H9 (cell line): Measurements from ENCODE around the gene LRPAP1. TPM values are rescaled to one million over a fixed set of nuclear protein-coding genes. Genes with fewer than 3 reads are reported as not detected.

Experiments
- DNase-seq: peaks from one replicate; pipeline ENCODE4 v3.0.0-alpha.2; 2017
- H2AFZ ChIP-seq: one replicate; pipeline ENCODE4 v1.6.1; 2013; ENCODE audit warnings: mild to moderate bottlenecking, low read length, control low read depth, moderate library complexity
- H2AK5ac ChIP-seq: 2 replicates; pipeline ENCODE4 v1.6.1; 2013; ENCODE audit warnings: low read length, control low read depth, mixed read lengths; ENCODE audit not compliant: insufficient read length
- H2BK120ac ChIP-seq: one replicate; pipeline ENCODE4 v1.6.1; 2013; ENCODE audit warnings: low read depth, mild to moderate bottlenecking, low read length, control low read depth, inconsistent platforms; ENCODE audit not compliant: poor library complexity, severe bottlenecking
- H2BK12ac ChIP-seq: 2 replicates; pipeline ENCODE4 v1.6.1; 2013; ENCODE audit warnings: low read length, control low read depth, mixed read lengths, low read depth; ENCODE audit not compliant: insufficient read length
- H2BK15ac ChIP-seq: 2 replicates; pipeline ENCODE4 v1.6.1; 2013; ENCODE audit warnings: low read depth, low read length, control low read depth
- H2BK20ac ChIP-seq: one replicate; pipeline ENCODE4 v1.6.1; 2013; ENCODE audit warnings: low read depth, mild to moderate bottlenecking, low read length, control low read depth, inconsistent platforms; ENCODE audit not compliant: poor library complexity, severe bottlenecking
- H2BK5ac ChIP-seq: 2 replicates; pipeline ENCODE4 v1.6.1; 2013; ENCODE audit warnings: low read length, control low read depth, mixed read lengths; ENCODE audit not compliant: insufficient read length
- H3K14ac ChIP-seq: 2 replicates; pipeline ENCODE4 v1.6.1; 2013; ENCODE audit warnings: low read length, control low read depth; ENCODE audit not compliant: insufficient read depth
- H3K18ac ChIP-seq: 2 replicates; pipeline ENCODE4 v1.6.1; 2013; ENCODE audit warnings: low read depth, mild to moderate bottlenecking, mixed read lengths, low read length, control low read depth; ENCODE audit not compliant: insufficient read length
- H3K23ac ChIP-seq: 2 replicates; pipeline ENCODE4 v1.6.1; 2013; ENCODE audit warnings: low read length, control low read depth, mixed read lengths, low read depth; ENCODE audit not compliant: insufficient read length
- H3K23me2 ChIP-seq: 2 replicates; pipeline ENCODE4 v1.6.1; 2013; ENCODE audit warnings: low read depth, mild to moderate bottlenecking, mixed read lengths, low read length, control low read depth; ENCODE audit not compliant: insufficient read length, poor library complexity, severe bottlenecking
- H3K27ac ChIP-seq: 2 replicates; pipeline ENCODE4 v1.5.1; 2013; ENCODE audit warnings: low read length, control low read depth, mixed read lengths, low read depth; ENCODE audit not compliant: insufficient read length
- H3K27me3 ChIP-seq: 2 replicates; pipeline ENCODE4 v1.6.1; 2013; ENCODE audit warnings: low read length, control low read depth, inconsistent platforms; ENCODE audit not compliant: insufficient read depth
- H3K4ac ChIP-seq: 2 replicates; pipeline ENCODE4 v1.6.1; 2013; ENCODE audit warnings: low read depth, mild to moderate bottlenecking, control low read depth, inconsistent platforms, low read length, moderate library complexity
- H3K4me1 ChIP-seq: 2 replicates; pipeline ENCODE4 v1.6.1; 2013; ENCODE audit warnings: low read length, control low read depth, inconsistent platforms; ENCODE audit not compliant: insufficient read depth
- H3K4me2 ChIP-seq: 2 replicates; pipeline ENCODE4 v1.6.1; 2013; ENCODE audit warnings: low read length, control low read depth, mixed read lengths; ENCODE audit not compliant: insufficient read length, insufficient read depth
- H3K56ac ChIP-seq: 2 replicates; pipeline ENCODE4 v1.6.1; 2013; ENCODE audit warnings: low read depth, mild to moderate bottlenecking, mixed read lengths, low read length, control low read depth; ENCODE audit not compliant: insufficient read length
- H3K79me1 ChIP-seq: 2 replicates; pipeline ENCODE4 v1.6.1; 2013; ENCODE audit warnings: low read depth, mild to moderate bottlenecking, moderate library complexity, low read length, control low read depth, inconsistent platforms; ENCODE audit not compliant: insufficient read depth, poor library complexity, severe bottlenecking
- H3K79me2 ChIP-seq: 2 replicates; pipeline ENCODE4 v1.6.1; 2013; ENCODE audit warnings: low read length, control low read depth, inconsistent platforms; ENCODE audit not compliant: insufficient read depth
- H3K9ac ChIP-seq: 2 replicates; pipeline ENCODE4 v1.6.1; 2013; ENCODE audit warnings: low read length, control low read depth, mixed read lengths; ENCODE audit not compliant: insufficient read length; ENCODE audit errors: extremely low read depth
- H3K9me3 ChIP-seq: one replicate; pipeline ENCODE4 v1.6.1; 2013; ENCODE audit warnings: low read depth, low read length, inconsistent platforms; ENCODE audit not compliant: control insufficient read depth
- H3T11ph ChIP-seq: one replicate; pipeline ENCODE4 v1.6.1; 2013; ENCODE audit warnings: mild to moderate bottlenecking, low read length, control low read depth, inconsistent platforms
- H4K20me1 ChIP-seq: one replicate; pipeline ENCODE4 v1.6.1; 2013; ENCODE audit not compliant: control insufficient read depth, insufficient read length, insufficient read depth
- H4K5ac ChIP-seq: 2 replicates; pipeline ENCODE4 v1.6.1; 2013; ENCODE audit warnings: low read depth, mild to moderate bottlenecking, mixed read lengths, low read length, control low read depth; ENCODE audit not compliant: insufficient read length
- H4K8ac ChIP-seq: replicated peaks from 2 replicates; pipeline ENCODE4 v1.6.1; 2013; ENCODE audit warnings: low read length, control low read depth, mixed read lengths, low read depth; ENCODE audit not compliant: insufficient read length
- H4K91ac ChIP-seq: 2 replicates; pipeline ENCODE4 v1.6.1; 2013; ENCODE audit warnings: low read depth, mild to moderate bottlenecking, moderate library complexity, mixed read lengths, low read length, control low read depth; ENCODE audit not compliant: insufficient read length
- H3K27ac Mint-ChIP-seq, 3 experiments: 2 replicates in 2 of 3; 3 replicates in 1 of 3; pipeline ENCODE4 v1.8.0; 2020 to 2021; ENCODE audit warnings: mixed read lengths in 3 of 3, mild to moderate bottlenecking in 1 of 3, moderate library complexity in 1 of 3
- H3K27me3 Mint-ChIP-seq: 2 replicates; pipeline ENCODE4 v1.8.0; 2021; ENCODE audit warnings: low read depth, mild to moderate bottlenecking, moderate library complexity, mixed read lengths
- H3K36me3 Mint-ChIP-seq, 3 experiments: 2 replicates in 2 of 3; 3 replicates in 1 of 3; pipeline ENCODE4 v1.8.0; 2020 to 2021; ENCODE audit warnings: low read depth in 3 of 3, mixed read lengths in 3 of 3; ENCODE audit not compliant: insufficient read depth in 1 of 3
- H3K4me1 Mint-ChIP-seq, 2 experiments: 2 replicates each; pipeline ENCODE4 v1.8.0; 2020; ENCODE audit warnings: mixed read lengths in 2 of 2
- H3K4me3 Mint-ChIP-seq, 2 experiments: 2 replicates in 1 of 2; 3 replicates in 1 of 2; pipeline ENCODE4 v1.8.0; 2020 to 2021; ENCODE audit warnings: mild to moderate bottlenecking in 2 of 2, mixed read lengths in 2 of 2, moderate library complexity in 1 of 2
- H3K9me3 Mint-ChIP-seq, 2 experiments: 2 replicates in 1 of 2; 3 replicates in 1 of 2; pipeline ENCODE4 v1.8.0; 2020; ENCODE audit warnings: mild to moderate bottlenecking in 2 of 2, mixed read lengths in 2 of 2, moderate library complexity in 1 of 2
- WGBS: extraction: QIAGEN DNeasy Blood & Tissue Kit; methylation state at CpG from one replicate; pipeline ENCODE4 v1.1.7; 2013; ENCODE audit warnings: missing lambda C conversion rate, low lambda C conversion rate, mixed read lengths; ENCODE audit not compliant: insufficient read length; ENCODE audit errors: extremely low coverage; 5-methylcytosine and 5-hydroxymethylcytosine counted together
- total RNA-seq: library from RNA; stranded (reverse); gene quantifications from 2 replicates; pipeline ENCODE4 v1.2.1, GENCODE V29; 2021
- TF ChIP-seq, protein P1 (sequence below): fragments of 200-600 bp; sonication (generic); conservative IDR thresholded peaks from 3 replicates; pipeline ENCODE4 v1.8.0; 2021; ENCODE audit warnings: antibody characterized with exemption, mild to moderate bottlenecking

LRPAP1 gene
- total RNA-seq, 1 experiment from 2014 or later = 85.9 TPM

- Histone ChIP-seq H3K27me3 (peaks cover 4% of the 10 kb centered on the region; the same call in 1 of the 2 replicates), H2AFZ (no peak overlapping the region), H3K23ac (no peak overlapping the region)
Observed at GRCh38 chr4:3480528-3481112, 51.6 kb downstream of the LRPAP1 start.

More at GRCh38 chr4:3480528-3481112, 51.6 kb downstream of the LRPAP1 start:
- no peaks in the 10 kb centered on the region for H3K36me3 Mint-ChIP-seq
- peaks cover 4% of the 10 kb centered on the region; the same call in 1 of the 2 replicates for H3K4me1 ChIP-seq
- H3K9ac ChIP-seq = no peak overlapping the region
- peak overlapping the region; percentile 41 to 68; a peak in 3 of 5 replicates for H3K4me3 Mint-ChIP-seq
- H4K5ac ChIP-seq = no peak overlapping the region
- no CpG with 5 or more reads among the region's 17 CpGs for WGBS
- H3K4ac ChIP-seq = no peak overlapping the region
- H3K56ac ChIP-seq = no peak overlapping the region
- no peak overlapping the region for H2BK15ac ChIP-seq
- peak; percentile 92 for DNase-seq
- H3K4me1 Mint-ChIP-seq = peaks cover 21 to 32% of the 10 kb centered on the region in 2 experiments
- H3K23me2 ChIP-seq = peaks cover 4% of the 10 kb centered on the region
- no peak overlapping the region for H2BK120ac ChIP-seq
- no peak overlapping the region for H2BK20ac ChIP-seq
- H4K91ac ChIP-seq = no peak overlapping the region
- peak overlapping the region; percentile 5 for H3K4me2 ChIP-seq
- H3K27ac ChIP-seq = no peak overlapping the region
- no peaks in the 10 kb centered on the region for H4K20me1 ChIP-seq
- H3T11ph ChIP-seq = no peak overlapping the region
- H3K9me3 ChIP-seq = no peaks in the 10 kb centered on the region
- peak overlapping the region in 1 of 3 experiments; percentile 60; a peak in 3 of 7 replicates for H3K27ac Mint-ChIP-seq
- no peak overlapping the region for H3K14ac ChIP-seq
- no peaks in the 10 kb centered on the region for H3K79me2 ChIP-seq
- H2AK5ac ChIP-seq = no peak overlapping the region
- H4K8ac ChIP-seq = no peak overlapping the region
- H2BK5ac ChIP-seq = no peak overlapping the region
- H3K18ac ChIP-seq = no peak overlapping the region
- no peak overlapping the region for H2BK12ac ChIP-seq
- TF ChIP-seq, protein P1, sequence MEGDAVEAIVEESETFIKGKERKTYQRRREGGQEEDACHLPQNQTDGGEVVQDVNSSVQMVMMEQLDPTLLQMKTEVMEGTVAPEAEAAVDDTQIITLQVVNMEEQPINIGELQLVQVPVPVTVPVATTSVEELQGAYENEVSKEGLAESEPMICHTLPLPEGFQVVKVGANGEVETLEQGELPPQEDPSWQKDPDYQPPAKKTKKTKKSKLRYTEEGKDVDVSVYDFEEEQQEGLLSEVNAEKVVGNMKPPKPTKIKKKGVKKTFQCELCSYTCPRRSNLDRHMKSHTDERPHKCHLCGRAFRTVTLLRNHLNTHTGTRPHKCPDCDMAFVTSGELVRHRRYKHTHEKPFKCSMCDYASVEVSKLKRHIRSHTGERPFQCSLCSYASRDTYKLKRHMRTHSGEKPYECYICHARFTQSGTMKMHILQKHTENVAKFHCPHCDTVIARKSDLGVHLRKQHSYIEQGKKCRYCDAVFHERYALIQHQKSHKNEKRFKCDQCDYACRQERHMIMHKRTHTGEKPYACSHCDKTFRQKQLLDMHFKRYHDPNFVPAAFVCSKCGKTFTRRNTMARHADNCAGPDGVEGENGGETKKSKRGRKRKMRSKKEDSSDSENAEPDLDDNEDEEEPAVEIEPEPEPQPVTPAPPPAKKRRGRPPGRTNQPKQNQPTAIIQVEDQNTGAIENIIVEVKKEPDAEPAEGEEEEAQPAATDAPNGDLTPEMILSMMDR = peak; percentile 100
- peaks cover 88% of the 10 kb centered on the region for H3K27me3 Mint-ChIP-seq
- no peaks in the 10 kb centered on the region for H3K79me1 ChIP-seq
- H3K9me3 Mint-ChIP-seq = no peaks in the 10 kb centered on the region
